HG03196 (cell line): Measurements from ENCODE around the gene ASB16.

Source experiments
- ATAC-seq: cut with Tn5 transposase; IDR thresholded peaks from one replicate; pipeline ENCODE4 v1.9.1; 2021; ENCODE audit not compliant: unreplicated experiment

Gene ASB16

DNA sequence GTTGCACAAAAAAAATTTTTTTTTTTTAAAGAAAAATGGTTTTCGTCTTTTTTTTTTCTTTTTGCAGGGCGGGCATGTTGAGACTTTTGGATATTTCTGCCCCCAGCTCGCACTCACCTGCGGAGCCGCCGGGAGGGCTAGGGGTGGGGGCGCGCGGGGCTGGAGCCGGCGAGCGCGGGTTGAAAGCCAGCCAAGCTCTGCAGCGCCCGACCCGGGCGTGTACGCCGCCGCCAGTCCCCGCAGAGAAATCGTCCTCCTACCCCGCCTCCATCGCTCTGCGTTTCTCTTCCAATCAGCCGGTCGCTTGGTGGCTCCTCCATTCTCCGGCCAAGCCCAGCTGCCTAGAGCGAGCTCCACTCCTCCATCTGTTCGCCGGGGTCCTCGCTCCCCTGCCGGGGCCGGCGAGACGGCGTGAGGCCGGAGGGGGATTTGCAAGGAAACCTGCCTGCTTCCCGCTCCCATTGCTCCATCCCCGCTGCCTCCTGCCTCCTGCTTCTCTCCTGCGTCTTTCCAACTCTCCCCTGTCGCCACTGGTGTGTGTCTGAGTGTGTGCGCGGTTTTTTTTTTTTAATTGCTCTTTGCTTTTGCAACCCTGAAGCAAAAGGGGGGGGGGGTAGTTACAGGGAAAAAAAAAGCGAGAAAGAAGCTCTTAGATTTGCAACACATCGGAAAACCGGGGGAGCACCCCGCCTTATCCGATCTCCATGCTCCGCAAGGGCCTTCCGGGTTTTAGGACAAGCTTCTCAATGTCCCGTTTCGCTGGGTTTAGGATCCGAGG, 50.8 kb downstream of the ASB16 start:
- ATAC-seq: no peak

- no peak for ATAC-seq
These were observed 51.3 kb downstream of the ASB16 start for GRCh38 chr17:44221862-44222111.

- ATAC-seq: no peak
These were observed 51.8 kb downstream of the ASB16 start for GRCh38 chr17:44222112-44222869.

GRCh38 chr17:44223541-44224071, 53.1 kb downstream of the ASB16 start:
- ATAC-seq: no peak
